GM12878 (cell line): ENCODE results near the gene GSG1.

ENCODE experiments used
- BHLHE40 ChIP-seq, 2 experiments: fragments of 450-650 bp in 1 of 2; IDR thresholded peaks; 2 replicates each; pipeline ENCODE4 v1.6.1; 2011 to 2017; ENCODE audit warnings: low read depth in 2 of 2, borderline replicate concordance in 1 of 2, improper control_type of control experiment in 1 of 2, low read length in 1 of 2, mild to moderate bottlenecking in 1 of 2
- CREM ChIP-seq: IDR thresholded peaks from 2 replicates; pipeline ENCODE4 v1.6.1; 2014; ENCODE audit warnings: antibody characterized with exemption, low read depth
- EP300 ChIP-seq, 2 experiments: fragments of 150-350 bp in 1 of 2; IDR thresholded peaks; 2 replicates each; pipeline ENCODE4 v1.6.1; 2011 to 2012; ENCODE audit warnings: low read depth in 2 of 2, low read length in 2 of 2, borderline replicate concordance in 1 of 2, improper control_type of control experiment in 1 of 2, inconsistent platforms in 1 of 2; ENCODE audit not compliant: control insufficient read depth in 1 of 2
- RB1 ChIP-seq: fragments of 450-650 bp; formaldehyde crosslinking; IDR thresholded peaks from 2 replicates; pipeline ENCODE4 v1.6.1; 2017; ENCODE audit warnings: mild to moderate bottlenecking, borderline replicate concordance
- ZNF217 ChIP-seq: fragments of 450-650 bp; IDR thresholded peaks from 2 replicates; pipeline ENCODE4 v1.6.1; 2017; ENCODE audit warnings: antibody characterized with exemption, mild to moderate bottlenecking
- ZNF24 ChIP-seq: fragments of 450-650 bp; IDR thresholded peaks from 2 replicates; pipeline ENCODE4 v1.6.1; 2017; ENCODE audit warnings: antibody characterized with exemption, mild to moderate bottlenecking
- TF ChIP-seq, protein P1 (sequence below), 3 experiments: IDR thresholded peaks in 2 of 3; conservative IDR thresholded peaks in 1 of 3; 2 replicates each; pipeline ENCODE4 v1.5.1; 2011; ENCODE audit warnings: low read depth in 3 of 3, low read length in 3 of 3, mild to moderate bottlenecking in 3 of 3, control low read depth in 2 of 3, moderate library complexity in 2 of 3, inconsistent platforms in 1 of 3, mixed read lengths in 1 of 3; ENCODE audit not compliant: control insufficient read depth in 2 of 3, insufficient read depth in 1 of 3; ENCODE audit errors: extremely low read depth in 1 of 3

DNA sequence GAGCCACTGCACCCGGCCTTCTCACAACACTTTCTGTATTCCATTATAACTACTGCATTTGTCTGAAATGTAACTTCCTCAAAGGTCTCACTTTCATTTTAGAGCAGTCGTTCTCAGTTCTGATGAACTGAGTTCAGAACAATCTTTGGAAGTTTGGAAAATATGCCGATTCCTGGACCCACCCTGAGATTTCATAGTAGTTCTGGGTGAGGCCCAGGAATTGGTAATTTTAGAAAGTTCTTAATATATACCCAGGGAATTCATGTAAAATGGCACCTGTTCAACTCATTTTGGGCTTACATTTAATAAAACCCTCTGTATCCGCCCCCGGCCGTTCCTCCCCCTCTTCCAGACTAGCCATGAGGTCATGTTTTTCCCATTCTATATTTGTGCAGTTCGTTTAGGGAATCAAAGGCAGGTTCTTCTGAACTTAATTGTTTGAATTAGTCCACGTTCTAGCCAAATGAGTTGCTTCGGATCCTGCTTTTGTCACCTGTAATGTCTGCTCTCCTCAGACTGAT is 5.9 kb downstream of the GSG1 start:
- TF ChIP-seq RB1 (no peak), ZNF217 (no peak), CREM (no peak), BHLHE40 (IDR thresholded peaks at IDR 0.05; ENCODE audit: borderline replicate concordance in 1 of 2, low read depth in 2 of 2, low read length in 1 of 2) (no peak), EP300 (IDR thresholded peaks at IDR 0.05; ENCODE audit: borderline replicate concordance in 1 of 2, control insufficient read depth in 1 of 2, low read depth in 2 of 2, low read length in 2 of 2) (no peak), ZNF24 (no peak)
- TF ChIP-seq, protein P1, sequence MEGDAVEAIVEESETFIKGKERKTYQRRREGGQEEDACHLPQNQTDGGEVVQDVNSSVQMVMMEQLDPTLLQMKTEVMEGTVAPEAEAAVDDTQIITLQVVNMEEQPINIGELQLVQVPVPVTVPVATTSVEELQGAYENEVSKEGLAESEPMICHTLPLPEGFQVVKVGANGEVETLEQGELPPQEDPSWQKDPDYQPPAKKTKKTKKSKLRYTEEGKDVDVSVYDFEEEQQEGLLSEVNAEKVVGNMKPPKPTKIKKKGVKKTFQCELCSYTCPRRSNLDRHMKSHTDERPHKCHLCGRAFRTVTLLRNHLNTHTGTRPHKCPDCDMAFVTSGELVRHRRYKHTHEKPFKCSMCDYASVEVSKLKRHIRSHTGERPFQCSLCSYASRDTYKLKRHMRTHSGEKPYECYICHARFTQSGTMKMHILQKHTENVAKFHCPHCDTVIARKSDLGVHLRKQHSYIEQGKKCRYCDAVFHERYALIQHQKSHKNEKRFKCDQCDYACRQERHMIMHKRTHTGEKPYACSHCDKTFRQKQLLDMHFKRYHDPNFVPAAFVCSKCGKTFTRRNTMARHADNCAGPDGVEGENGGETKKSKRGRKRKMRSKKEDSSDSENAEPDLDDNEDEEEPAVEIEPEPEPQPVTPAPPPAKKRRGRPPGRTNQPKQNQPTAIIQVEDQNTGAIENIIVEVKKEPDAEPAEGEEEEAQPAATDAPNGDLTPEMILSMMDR (IDR thresholded peaks at IDR 0.05 in 2 of 3, conservative IDR thresholded peaks at IDR 0.05 in 1 of 3; ENCODE audit: control insufficient read depth in 2 of 3, extremely low read depth in 1 of 3, insufficient read depth in 1 of 3, low read depth in 3 of 3, low read length in 3 of 3): no peak
